HCT116 (cell line): ENCODE measurements around the gene TCP11. TPM values are rescaled to one million over a fixed set of nuclear protein-coding genes. Genes with fewer than 3 reads are reported as not detected.

Source experiments
- ATAC-seq: fragments of 200-7000 bp; cut with Tn5 transposase; 2 replicates; pipeline ENCODE4 v1.9.1; 2020; ENCODE audit warnings: mild to moderate bottlenecking, moderate library complexity
- BruUV-seq: library from RNA; stranded (reverse); fragments of 400-500 nt; replicated peaks from 2 replicates; lab custom pipeline; 2021; lab: Mats Ljungman, UMichigan
- CTCF ChIA-PET: fragments of 300-600 bp; sonication (Branson Sonifier 250); formaldehyde crosslinking; loops from one replicate; lab custom pipeline; 2021; ENCODE audit warnings: antibody characterized with exemption; lab: Charles Lee
- POLR2A ChIA-PET: fragments of 300-600, 350-600 bp; sonication (Branson Sonifier 250); formaldehyde crosslinking; loops from one replicate; lab custom pipeline; 2021; ENCODE audit warnings: antibody characterized with exemption; lab: Charles Lee
- RAD21 ChIA-PET, 2 experiments: fragments of 300-600 bp; sonication (Branson Sonifier 250); formaldehyde crosslinking; loops; one replicate each; lab custom pipeline; 2023; ENCODE audit warnings: low total read pairs in 2 of 2; ENCODE audit not compliant: uncharacterized antibody in 2 of 2, unreplicated experiment in 2 of 2, low non-redundant PET in 1 of 2; lab: Charles Lee
- DNase-seq: peaks from one replicate; pipeline ENCODE4 v3.0.0-alpha.2; 2010; ENCODE audit warnings: low read depth, low spot score
- H2AFZ ChIP-seq: fragments of 200-600 bp; shearing (Covaris generic), sonication (generic); 2 replicates; pipeline ENCODE4 v1.6.1; 2017; ENCODE audit warnings: low read depth, mixed run types, mixed read lengths, antibody characterized with exemption, low read length; ENCODE audit not compliant: poor library complexity, severe bottlenecking
- H3K27ac ChIP-seq: 2 replicates; pipeline ENCODE4 v1.5.1; 2012; ENCODE audit warnings: low read depth, low read length
- H3K27me3 ChIP-seq: fragments of 200-600 bp; sonication (generic); 2 replicates; pipeline ENCODE4 v1.6.1; 2016; ENCODE audit warnings: mixed run types, low read length, mixed read lengths; ENCODE audit not compliant: insufficient read depth
- H3K36me3 ChIP-seq, 2 experiments: fragments of 200-500 bp in 1 of 2; fragments of 200-600 bp in 1 of 2; sonication (Bioruptor generic) in 1 of 2; sonication (generic) in 1 of 2; 2 replicates each; pipeline versions ENCODE4 v1.5.1 to v1.6.1; 2014 to 2016; ENCODE audit warnings: low read length in 2 of 2, inconsistent platforms in 1 of 2, mixed read lengths in 1 of 2, mixed run types in 1 of 2; ENCODE audit not compliant: insufficient read depth in 2 of 2, control insufficient read depth in 1 of 2
- H3K4me1 ChIP-seq, 2 experiments: fragments of 200-600 bp in 1 of 2; sonication (generic) in 1 of 2; 2 replicates each; pipeline versions ENCODE4 v1.5.1 to v1.6.1; 2012 to 2017; ENCODE audit warnings: low read length in 2 of 2, inconsistent platforms in 1 of 2, mild to moderate bottlenecking in 1 of 2, mixed read lengths in 1 of 2, mixed run types in 1 of 2, moderate library complexity in 1 of 2; ENCODE audit not compliant: insufficient read depth in 2 of 2, control insufficient read depth in 1 of 2
- H3K4me2 ChIP-seq: fragments of 200-600 bp; sonication (generic); 2 replicates; pipeline ENCODE4 v1.6.1; 2017; ENCODE audit warnings: mixed run types, low read length, mixed read lengths
- H3K4me3 ChIP-seq, 2 experiments: fragments of 200-600 bp in 1 of 2; sonication (generic) in 1 of 2; replicated peaks in 1 of 2; 2 replicates each; pipeline ENCODE4 v1.5.1; 2011 to 2016; ENCODE audit warnings: low read length in 2 of 2, control low read depth in 1 of 2, low read depth in 1 of 2, mild to moderate bottlenecking in 1 of 2, mixed read lengths in 1 of 2, mixed run types in 1 of 2
- H3K79me2 ChIP-seq: fragments of 200-600 bp; sonication (generic); 2 replicates; pipeline ENCODE4 v1.6.1; 2017; ENCODE audit warnings: mild to moderate bottlenecking, mixed run types, low read length, moderate library complexity, mixed read lengths; ENCODE audit not compliant: insufficient read depth
- H3K9ac ChIP-seq: fragments of 200-600 bp; sonication (generic); 2 replicates; pipeline ENCODE4 v1.6.1; 2016; ENCODE audit warnings: low read length, mixed read lengths
- H3K9me2 ChIP-seq: fragments of 200-600 bp; sonication (generic), shearing (Covaris generic); 2 replicates; pipeline ENCODE4 v1.6.1; 2017; ENCODE audit warnings: mixed run types, mild to moderate bottlenecking, moderate library complexity; ENCODE audit not compliant: insufficient read depth
- H3K9me3 ChIP-seq, 2 experiments: fragments of 200-500 bp in 1 of 2; fragments of 200-600 bp in 1 of 2; sonication (Bioruptor generic) in 1 of 2; sonication (generic) in 1 of 2; 2 replicates each; pipeline ENCODE4 v1.6.1; 2014 to 2017; ENCODE audit warnings: low read length in 2 of 2, mixed read lengths in 2 of 2, inconsistent platforms in 1 of 2, low read depth in 1 of 2, mild to moderate bottlenecking in 1 of 2, mixed run types in 1 of 2, moderate library complexity in 1 of 2; ENCODE audit not compliant: control insufficient read depth in 1 of 2, insufficient read depth in 1 of 2
- H4K20me1 ChIP-seq: fragments of 200-600 bp; sonication (generic), shearing (Covaris generic); 2 replicates; pipeline ENCODE4 v1.6.1; 2017; ENCODE audit warnings: mixed run types, mild to moderate bottlenecking, moderate library complexity; ENCODE audit not compliant: insufficient read depth
- CBX3 ChIP-seq: IDR thresholded peaks from 2 replicates; pipeline ENCODE4 v1.6.1; 2012; ENCODE audit warnings: low read depth
- EZH2phosphoT487 ChIP-seq: fragments of 200-600 bp; IDR thresholded peaks from 2 replicates; pipeline ENCODE4 v1.6.1; 2018; ENCODE audit warnings: antibody characterized with exemption, borderline replicate concordance
- POLR2A ChIP-seq: IDR thresholded peaks from 2 replicates; pipeline ENCODE4 v1.7.0; 2011; ENCODE audit warnings: borderline replicate concordance; ENCODE audit not compliant: insufficient read depth, insufficient read length; ENCODE audit errors: extremely low read depth
- POLR2AphosphoS5 ChIP-seq: IDR thresholded peaks from 2 replicates; pipeline ENCODE4 v1.6.1; 2011; ENCODE audit warnings: mild to moderate bottlenecking, low read depth, low read length, moderate library complexity
- RAD21 ChIP-seq: IDR thresholded peaks from 2 replicates; pipeline ENCODE4 v1.6.1; 2012; ENCODE audit warnings: low read depth, mild to moderate bottlenecking
- SIN3A ChIP-seq: IDR thresholded peaks from 2 replicates; pipeline ENCODE4 v1.6.1; 2012; ENCODE audit warnings: low read depth
- SP1 ChIP-seq: IDR thresholded peaks from 2 replicates; pipeline ENCODE4 v1.6.1; 2012; ENCODE audit warnings: low read depth
- SRF ChIP-seq: IDR thresholded peaks from 2 replicates; pipeline ENCODE4 v1.6.1; 2012; ENCODE audit warnings: low read depth
- TCF7L2 ChIP-seq: IDR thresholded peaks from 2 replicates; pipeline ENCODE4 v1.7.0; 2011; ENCODE audit warnings: borderline replicate concordance, inconsistent platforms; ENCODE audit not compliant: insufficient read depth, insufficient read length; ENCODE audit errors: extremely low read depth
- ZFX ChIP-seq: fragments of 450-650 bp; IDR thresholded peaks from 2 replicates; pipeline ENCODE4 v1.6.1; 2017
- intact Hi-C: fragments of 100-400 bp; cut with micrococcal nuclease; formaldehyde crosslinking; loops from 2 replicates; pipeline ENCODE4 v1.10.0; 2022
- total RNA-seq: library from RNA; stranded (reverse); gene quantifications from one replicate; pipeline ENCODE4 v1.2.1, GENCODE V29; 2021; ENCODE audit not compliant: unreplicated experiment
- TF ChIP-seq, protein P1 (sequence below): IDR thresholded peaks from 2 replicates; pipeline ENCODE4 v1.6.1; 2011; ENCODE audit warnings: mild to moderate bottlenecking, low read length, moderate library complexity; ENCODE audit not compliant: insufficient replicate concordance; ENCODE audit errors: extremely low read depth
- TF ChIP-seq, protein P2 (sequence below), 3 experiments: fragments of 200-600 bp in 1 of 3; sonication (generic) in 1 of 3; IDR thresholded peaks in 2 of 3; conservative IDR thresholded peaks in 1 of 3; 2 replicates each; pipeline ENCODE4 v1.5.1; 2012 to 2017; ENCODE audit warnings: low read depth in 2 of 3, low read length in 2 of 3, antibody characterized with exemption in 1 of 3, borderline replicate concordance in 1 of 3, control low read depth in 1 of 3, mild to moderate bottlenecking in 1 of 3, mixed read lengths in 1 of 3, mixed run types in 1 of 3, moderate library complexity in 1 of 3; ENCODE audit not compliant: insufficient read depth in 1 of 3
- TF ChIP-seq, protein P3 (sequence below): IDR thresholded peaks from 2 replicates; pipeline ENCODE4 v1.6.1; 2012

TCP11 gene
- total RNA-seq, 1 experiment from 2014 or later = not detected

DNA sequence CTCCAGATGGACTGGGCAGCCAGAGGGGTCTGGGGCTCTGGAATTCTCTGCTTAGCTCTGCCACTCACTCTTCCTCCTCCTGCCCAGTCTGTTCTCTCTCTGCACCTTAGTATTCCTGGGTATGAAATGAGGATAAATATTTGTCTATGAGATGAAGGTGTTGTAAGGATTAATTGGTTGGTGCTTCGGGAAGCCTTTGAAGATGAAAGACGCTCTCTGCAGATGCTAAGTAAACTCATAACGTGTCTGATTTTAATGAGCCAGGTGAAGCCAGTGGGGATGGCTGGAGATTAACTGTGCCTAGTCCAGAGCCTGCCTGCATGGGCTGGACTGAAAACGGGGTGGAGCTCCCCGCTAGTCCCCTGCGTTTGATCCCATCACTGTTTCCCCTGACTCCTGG lies 23.1 kb upstream of the TCP11 start:
- no peaks in the 10 kb centered on the region for H3K36me3 ChIP-seq
- RAD21 ChIA-PET = no interaction called here
- no TSS peak for BruUV-seq
- H3K4me3 ChIP-seq = no peak overlapping the region
- H4K20me1 ChIP-seq = no peaks in the 10 kb centered on the region
- no peaks in the 10 kb centered on the region for H3K9me2 ChIP-seq
- no peaks in the 10 kb centered on the region for H3K27me3 ChIP-seq
- no peak overlapping the region for H2AFZ ChIP-seq
- H3K4me2 ChIP-seq = no peak overlapping the region
- ATAC-seq = no peak
- intact Hi-C loops = no loop called here
- no peak overlapping the region for H3K9ac ChIP-seq
- POLR2A ChIA-PET = no interaction called here
- H3K9me3 ChIP-seq = no peaks in the 10 kb centered on the region
- no peak for TF ChIP-seq SIN3A
- TF ChIP-seq, protein P1, sequence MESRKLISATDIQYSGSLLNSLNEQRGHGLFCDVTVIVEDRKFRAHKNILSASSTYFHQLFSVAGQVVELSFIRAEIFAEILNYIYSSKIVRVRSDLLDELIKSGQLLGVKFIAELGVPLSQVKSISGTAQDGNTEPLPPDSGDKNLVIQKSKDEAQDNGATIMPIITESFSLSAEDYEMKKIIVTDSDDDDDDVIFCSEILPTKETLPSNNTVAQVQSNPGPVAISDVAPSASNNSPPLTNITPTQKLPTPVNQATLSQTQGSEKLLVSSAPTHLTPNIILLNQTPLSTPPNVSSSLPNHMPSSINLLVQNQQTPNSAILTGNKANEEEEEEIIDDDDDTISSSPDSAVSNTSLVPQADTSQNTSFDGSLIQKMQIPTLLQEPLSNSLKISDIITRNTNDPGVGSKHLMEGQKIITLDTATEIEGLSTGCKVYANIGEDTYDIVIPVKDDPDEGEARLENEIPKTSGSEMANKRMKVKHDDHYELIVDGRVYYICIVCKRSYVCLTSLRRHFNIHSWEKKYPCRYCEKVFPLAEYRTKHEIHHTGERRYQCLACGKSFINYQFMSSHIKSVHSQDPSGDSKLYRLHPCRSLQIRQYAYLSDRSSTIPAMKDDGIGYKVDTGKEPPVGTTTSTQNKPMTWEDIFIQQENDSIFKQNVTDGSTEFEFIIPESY = no peak
- no peak for TF ChIP-seq TCF7L2
- TF ChIP-seq RAD21 = no peak
- TF ChIP-seq, all 23 proteins: peak for 0
- DNase-seq = no peak
- Histone ChIP-seq H3K27ac (no peak overlapping the region), H3K4me1 (no peaks in the 10 kb centered on the region), H3K79me2 (no peaks in the 10 kb centered on the region)
- CTCF ChIA-PET = no interaction called here

DNA sequence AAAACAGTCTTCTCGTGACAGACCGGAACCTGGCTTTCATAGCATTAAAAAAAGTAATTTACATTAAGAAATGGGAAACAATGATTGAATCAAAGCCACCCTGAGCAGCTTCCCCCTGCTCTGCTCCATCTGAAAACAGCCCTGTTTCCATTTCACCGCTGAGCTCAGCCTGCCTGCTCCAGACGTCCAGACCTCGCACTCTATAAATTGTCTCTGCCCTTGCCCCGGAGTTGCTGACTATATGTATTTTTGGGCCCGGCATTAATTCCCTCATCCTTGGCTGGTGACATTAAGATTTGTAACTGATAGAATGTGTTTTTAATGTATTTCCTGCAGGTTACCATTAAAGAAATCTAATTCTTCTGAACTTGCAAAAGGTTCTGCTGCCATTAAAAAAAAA lies 22.7 kb upstream of the TCP11 start:
- ATAC-seq = no peak
- Histone ChIP-seq H3K9me3 (no peaks in the 10 kb centered on the region), H2AFZ (no peak overlapping the region), H3K36me3 (no peaks in the 10 kb centered on the region), H3K79me2 (no peaks in the 10 kb centered on the region), H3K27ac (no peak overlapping the region), H3K4me2 (no peak overlapping the region), H3K9ac (no peak overlapping the region), H3K4me3 (no peak overlapping the region), H3K4me1 (no peaks in the 10 kb centered on the region), H3K27me3 (no peaks in the 10 kb centered on the region), H4K20me1 (no peaks in the 10 kb centered on the region)
- ChIA-PET CTCF (no interaction called here), POLR2A (no interaction called here), RAD21 (no interaction called here)
- intact Hi-C loops = no loop called here
- DNase-seq = no peak
- BruUV-seq = no TSS peak
- TF ChIP-seq RAD21 (no peak), ZFX (no peak), TCF7L2 (no peak), POLR2A (no peak), SRF (no peak), POLR2AphosphoS5 (no peak), CBX3 (no peak), EZH2phosphoT487 (no peak), SP1 (no peak)
- TF ChIP-seq, protein P2, sequence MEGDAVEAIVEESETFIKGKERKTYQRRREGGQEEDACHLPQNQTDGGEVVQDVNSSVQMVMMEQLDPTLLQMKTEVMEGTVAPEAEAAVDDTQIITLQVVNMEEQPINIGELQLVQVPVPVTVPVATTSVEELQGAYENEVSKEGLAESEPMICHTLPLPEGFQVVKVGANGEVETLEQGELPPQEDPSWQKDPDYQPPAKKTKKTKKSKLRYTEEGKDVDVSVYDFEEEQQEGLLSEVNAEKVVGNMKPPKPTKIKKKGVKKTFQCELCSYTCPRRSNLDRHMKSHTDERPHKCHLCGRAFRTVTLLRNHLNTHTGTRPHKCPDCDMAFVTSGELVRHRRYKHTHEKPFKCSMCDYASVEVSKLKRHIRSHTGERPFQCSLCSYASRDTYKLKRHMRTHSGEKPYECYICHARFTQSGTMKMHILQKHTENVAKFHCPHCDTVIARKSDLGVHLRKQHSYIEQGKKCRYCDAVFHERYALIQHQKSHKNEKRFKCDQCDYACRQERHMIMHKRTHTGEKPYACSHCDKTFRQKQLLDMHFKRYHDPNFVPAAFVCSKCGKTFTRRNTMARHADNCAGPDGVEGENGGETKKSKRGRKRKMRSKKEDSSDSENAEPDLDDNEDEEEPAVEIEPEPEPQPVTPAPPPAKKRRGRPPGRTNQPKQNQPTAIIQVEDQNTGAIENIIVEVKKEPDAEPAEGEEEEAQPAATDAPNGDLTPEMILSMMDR (IDR thresholded peaks at IDR 0.05 in 2 of 3, conservative IDR thresholded peaks at IDR 0.05 in 1 of 3; ENCODE audit: borderline replicate concordance in 1 of 3, insufficient read depth in 1 of 3, low read depth in 2 of 3, low read length in 2 of 3) = no peak
- TF ChIP-seq, protein P3, sequence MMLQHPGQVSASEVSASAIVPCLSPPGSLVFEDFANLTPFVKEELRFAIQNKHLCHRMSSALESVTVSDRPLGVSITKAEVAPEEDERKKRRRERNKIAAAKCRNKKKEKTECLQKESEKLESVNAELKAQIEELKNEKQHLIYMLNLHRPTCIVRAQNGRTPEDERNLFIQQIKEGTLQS = no peak
- TF ChIP-seq, all 23 proteins: peak for 0
- no peaks in the 10 kb centered on the region for H3K9me2 ChIP-seq
